CD4-positive, alpha-beta T cell treated with Interleukin-15 for 4 hours (primary cell): ENCODE data around the gene APOO.

Experiments used
- DNase-seq: peaks from one replicate; pipeline ENCODE4 v3.0.0-alpha.2; 2020; ENCODE audit warnings: low spot score

APOO gene

DNA sequence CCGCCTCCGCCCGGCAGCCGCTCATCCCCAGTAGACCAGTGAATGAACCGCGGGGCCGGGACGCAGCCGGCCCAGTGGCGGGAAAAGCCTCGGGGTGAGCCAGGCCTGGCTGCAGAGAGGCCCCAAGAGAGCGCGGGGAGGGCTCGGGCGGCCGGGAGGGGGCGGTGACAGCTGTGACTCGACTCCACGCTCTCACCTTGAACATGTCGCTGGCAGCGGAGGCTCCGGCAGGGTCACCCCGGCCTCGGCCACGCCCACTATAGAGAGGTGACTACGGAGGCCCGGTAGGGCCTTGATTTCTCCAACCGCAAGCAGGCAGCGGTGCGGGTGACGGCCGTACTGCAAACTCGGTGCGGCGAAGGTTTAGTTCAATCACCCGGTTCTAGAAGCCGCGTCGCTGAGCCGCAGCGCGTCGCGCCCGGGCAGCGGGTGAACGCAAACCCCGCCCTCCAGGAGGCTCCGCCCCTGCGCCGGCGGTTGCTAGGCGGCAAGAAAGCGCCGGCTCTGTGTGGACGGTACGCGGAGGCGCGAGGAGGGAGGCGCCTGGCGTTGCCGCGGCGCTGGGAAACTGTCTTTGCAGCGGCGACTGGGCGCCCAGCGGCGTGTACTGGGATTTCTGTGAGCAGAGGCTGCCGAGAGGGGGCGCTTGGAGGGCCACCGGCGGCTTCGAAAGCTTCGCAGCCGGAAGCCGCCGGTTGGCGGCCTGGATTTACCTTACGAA, at the start of gene APOO, which contains the start of gene CXorf58:
APOO (minus strand) TSS at position 441 of the 721 bp plus-strand sequence; CDS start at position 205, 236 bp downstream.
CXorf58 (plus strand) TSS at position 509 of the 721 bp plus-strand sequence. CDS start 2,297 bp downstream, outside the sequence.
- DNase-seq: peak; percentile 91

GRCh38 chrX:23954396-23954795, 46.7 kb upstream of the APOO start:
- no peak for DNase-seq

DNA sequence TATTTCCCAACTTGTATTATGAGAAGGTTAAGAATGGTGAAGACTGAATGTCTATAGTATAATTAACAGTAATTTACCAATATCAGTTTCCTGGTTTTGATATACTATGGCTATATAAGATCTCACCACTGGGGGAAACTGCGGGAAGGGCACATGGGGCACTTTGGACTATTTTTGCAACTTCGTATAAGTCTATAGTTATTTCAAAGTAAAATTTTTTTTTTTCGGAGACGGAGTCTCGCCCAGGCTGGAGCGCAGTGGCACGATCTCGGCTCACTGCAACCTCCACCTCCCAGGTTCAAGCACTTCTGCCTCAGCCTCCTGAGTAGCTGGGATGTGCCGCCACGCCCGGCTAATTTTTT, 46.2 kb upstream of the APOO start:
- DNase-seq: no peak

DNA sequence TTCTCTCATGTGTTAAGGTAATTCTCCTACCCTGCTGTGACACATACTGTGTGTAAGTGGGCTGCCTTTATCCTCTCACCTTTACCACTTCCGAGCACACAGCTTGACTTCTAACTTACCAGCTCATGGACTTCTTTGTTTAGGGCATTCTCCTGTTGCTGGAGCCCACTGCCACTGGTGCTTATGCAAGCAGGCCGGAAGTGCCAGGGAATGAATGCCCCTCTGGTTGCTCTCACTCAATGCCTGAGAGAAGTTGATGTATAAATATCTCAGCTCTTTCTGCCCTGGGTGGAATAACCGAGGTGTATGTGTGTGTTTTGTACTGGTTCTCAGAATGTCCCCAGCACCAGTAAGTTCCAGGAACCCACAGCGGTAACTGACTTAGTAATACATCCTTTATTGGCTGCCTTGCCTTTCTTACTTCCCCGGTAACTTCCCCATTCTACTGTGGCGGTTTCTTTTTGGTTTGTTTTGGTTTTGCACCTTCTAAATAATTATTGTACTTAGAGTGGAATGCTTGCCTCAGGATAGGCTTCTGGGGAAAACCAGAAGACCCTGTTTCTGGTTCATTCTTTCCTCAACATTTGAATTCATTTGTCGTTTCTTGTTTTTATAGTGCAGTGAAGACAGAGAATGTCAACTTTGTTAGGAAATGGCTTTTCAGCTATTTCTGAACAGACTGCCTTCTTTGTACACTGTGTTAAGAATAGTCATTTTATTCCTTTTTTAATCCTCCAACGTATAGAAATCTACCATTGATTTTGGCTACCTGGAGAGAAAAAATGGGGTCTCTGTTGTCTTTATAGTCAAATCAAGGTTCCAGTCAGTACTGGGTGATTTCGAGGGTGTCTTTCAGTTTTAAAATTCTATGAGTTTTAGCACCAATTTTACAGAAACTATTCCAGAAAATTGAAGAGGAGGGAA, 45.5 kb upstream of the APOO start:
- DNase-seq: peak; percentile 65

- no peak for DNase-seq
These were observed 44.7 kb upstream of the APOO start for GRCh38 chrX:23952391-23952790.

DNA sequence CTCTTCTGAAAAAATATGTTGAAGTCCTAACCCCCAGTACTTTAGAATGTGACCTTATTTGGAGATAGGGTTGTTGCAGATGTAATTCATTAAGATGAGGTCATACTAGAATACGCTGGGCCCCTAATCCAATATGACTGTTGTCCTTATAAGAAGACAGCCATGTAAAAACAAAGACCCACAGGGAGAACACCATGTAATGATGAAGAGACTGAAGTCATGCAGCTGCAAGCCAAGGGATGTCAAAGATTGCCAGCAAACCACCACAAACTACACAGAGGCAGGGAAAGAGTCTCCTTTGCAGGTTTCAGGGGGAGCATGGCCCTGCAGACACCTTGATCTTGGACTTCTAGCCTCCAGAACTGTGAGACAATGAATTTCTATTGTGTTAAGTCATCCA, 37.5 kb upstream of the APOO start:
- DNase-seq: no peak

GRCh38 chrX:23944234-23944633, 36.5 kb upstream of the APOO start:
- no peak for DNase-seq

DNA sequence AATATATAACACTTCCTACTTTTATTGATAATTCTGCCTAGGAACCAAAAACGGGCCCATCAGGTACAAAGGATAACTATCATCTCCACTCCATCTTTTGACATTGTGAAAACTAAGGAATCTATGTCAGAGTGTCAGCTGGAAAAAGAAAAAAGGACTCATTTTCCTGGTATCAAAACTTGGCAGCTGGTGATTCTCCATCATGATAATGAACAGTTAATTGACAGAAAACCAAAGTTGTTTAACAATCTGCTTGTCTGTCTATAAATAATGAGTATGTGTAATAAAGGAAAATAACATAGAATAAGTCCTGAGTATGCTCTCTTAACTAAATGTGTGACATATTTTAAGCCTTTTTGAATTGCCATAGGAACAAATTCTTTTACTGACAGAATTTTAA, 31.5 kb upstream of the APOO start:
- DNase-seq: no peak

DNA sequence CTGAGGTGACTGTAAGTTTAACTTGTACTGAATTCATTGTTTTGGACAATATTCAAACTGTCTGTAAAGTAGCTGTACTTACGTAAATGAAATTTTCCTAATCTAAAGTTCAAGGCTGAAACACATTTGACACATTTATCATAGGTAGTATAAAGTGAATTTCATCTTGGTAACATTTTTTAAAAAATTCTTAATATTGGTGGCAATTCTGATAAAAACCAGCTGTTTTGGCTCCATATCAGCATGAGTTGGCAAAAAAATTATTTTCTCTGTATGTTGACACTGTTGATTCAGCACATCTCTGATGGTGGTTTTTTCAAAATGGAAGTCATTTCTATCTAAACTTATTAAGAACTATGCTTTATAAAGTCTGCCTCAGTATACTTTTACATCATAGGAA, 31.0 kb upstream of the APOO start:
- DNase-seq: no peak

GRCh38 chrX:23937100-23937499, 29.4 kb upstream of the APOO start:
- no peak for DNase-seq

DNA sequence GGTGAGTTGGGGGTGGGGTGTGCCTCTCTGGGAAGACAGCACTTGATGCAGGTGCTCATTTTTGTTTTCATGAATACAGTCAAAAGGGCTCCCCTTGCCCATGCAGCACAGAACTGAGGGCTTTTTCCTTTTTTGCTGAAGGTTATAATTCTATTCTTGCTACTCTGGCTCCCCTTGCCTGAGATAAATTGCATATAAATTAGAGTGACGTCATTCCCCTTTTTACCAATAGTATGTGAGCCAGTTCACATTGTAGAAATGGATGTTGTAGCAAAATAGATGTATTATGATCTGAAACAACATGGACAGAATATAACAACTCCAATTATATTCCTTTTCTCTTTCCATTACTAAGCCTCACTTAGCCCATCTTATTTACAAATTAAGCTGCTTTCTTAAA, 28.4 kb upstream of the APOO start:
- no peak for DNase-seq

DNA sequence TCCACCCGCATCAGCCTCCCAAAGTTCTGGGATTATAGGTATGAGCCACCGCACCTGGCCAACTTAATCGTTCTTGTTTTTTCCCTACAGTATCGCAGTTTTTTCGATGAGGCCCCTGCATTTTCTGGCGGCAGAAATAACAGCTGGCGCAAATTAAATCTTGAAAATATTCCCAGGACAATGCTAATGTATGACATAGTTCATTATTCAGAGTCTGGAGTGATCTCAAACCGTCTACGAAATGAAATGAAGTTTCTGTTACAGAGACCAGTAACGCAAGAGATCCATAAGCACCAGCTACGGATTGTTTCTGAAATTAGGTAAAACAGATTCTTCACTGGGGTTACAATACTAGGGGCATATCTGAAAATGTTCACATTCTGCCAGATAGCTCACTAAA, 27.4 kb upstream of the APOO start:
- DNase-seq: no peak

- DNase-seq: no peak
These were observed 24.3 kb upstream of the APOO start for GRCh38 chrX:23932046-23932445.

DNA sequence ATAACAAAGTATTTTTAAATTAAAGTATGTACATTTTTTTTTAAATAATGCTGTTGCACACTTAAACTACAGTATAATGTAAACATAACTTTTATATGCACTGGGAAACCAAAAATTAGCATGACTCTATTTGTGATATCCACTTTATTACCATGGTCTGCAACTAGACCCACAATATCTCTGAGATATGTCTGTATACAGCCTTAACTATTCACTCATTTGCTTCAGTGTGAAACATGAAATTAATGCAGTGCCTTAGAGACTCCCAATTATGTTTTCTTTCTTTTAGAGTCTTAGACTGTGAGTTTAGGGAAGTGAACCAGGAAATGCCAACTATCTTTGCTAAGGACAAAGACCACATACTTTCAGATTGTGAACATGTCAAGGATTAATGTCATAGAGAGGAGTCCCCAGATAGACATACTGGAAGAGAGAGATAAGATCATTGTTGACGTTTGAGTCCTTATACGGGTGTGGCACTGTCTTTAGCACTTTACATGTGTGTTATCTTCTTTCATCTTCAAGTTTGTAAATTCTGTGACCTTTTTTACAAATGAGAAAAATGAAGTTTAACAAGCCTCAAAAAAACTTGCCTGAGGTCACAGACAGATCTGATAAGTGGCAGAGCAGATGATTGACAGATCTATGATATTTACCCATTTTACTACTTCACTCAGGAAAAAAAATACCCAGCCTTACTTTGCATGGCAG, 23.3 kb upstream of the APOO start:
- peak; percentile 27 for DNase-seq

- no peak for DNase-seq
These were observed 18.3 kb upstream of the APOO start for GRCh38 chrX:23926015-23926414.

- DNase-seq: no peak
These were observed 12.1 kb upstream of the APOO start for GRCh38 chrX:23919706-23920320.

DNA sequence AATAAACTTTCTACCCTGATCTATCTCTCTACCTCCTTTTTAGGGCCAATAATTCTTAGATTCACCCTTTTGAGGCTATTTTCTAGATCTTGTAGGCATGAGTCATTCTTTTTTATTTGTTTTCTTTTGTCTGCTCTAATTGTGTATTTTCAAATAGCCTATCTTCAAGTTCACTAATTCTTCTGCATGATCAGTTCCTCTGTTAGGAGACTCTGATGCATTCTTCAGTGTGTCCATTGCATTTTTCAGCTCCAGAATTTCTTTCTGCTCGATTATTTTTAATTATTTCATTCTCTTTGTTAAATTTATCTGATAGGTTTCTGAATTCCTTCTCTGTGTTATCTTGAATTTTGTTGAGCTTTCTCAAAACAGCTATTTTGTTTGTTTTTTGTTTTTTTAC, 11.4 kb upstream of the APOO start:
- no peak for DNase-seq

- no peak for DNase-seq
These were observed 3.5 kb upstream of the APOO start for GRCh38 chrX:23911126-23911835.

DNA sequence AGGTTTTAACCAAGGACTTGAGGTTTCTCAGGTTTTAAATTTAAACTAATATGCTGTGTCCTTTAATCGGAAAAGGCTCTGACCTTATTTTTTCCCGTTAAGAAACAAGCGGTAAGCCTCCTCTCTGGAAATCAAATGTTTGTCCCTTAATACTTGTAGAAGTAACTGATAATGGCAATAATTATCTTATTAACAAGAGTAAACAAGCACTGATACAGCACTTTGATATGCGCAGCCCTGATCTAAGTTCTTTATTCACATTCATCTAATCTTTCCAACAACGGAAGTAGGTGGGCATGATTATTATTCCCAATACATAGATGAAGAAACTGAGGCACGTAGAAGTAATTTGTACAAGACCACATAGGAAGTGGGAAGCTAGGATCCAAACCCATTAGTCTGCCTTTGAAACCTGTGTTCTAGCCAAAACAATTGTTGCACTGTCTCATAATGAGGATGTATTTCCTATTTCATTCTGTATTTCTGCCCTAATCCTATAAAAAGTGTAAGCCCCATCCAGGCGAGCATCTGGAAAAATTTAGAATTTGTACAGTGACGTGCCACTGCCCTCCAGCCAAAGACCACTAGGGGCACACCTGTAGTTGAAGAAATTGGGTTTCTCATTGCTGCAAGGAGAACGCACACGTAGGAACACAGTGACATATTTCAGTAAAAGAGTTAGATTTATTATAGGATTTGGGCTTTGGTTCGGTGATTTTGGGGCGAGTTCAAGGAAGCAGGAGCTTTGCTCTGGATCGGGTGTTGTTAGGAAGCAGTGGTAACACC, 674 bp upstream of the APOO start:
- DNase-seq: no peak

- no peak for DNase-seq
These were observed 634 bp downstream of the APOO start for GRCh38 chrX:23907111-23907497.

DNA sequence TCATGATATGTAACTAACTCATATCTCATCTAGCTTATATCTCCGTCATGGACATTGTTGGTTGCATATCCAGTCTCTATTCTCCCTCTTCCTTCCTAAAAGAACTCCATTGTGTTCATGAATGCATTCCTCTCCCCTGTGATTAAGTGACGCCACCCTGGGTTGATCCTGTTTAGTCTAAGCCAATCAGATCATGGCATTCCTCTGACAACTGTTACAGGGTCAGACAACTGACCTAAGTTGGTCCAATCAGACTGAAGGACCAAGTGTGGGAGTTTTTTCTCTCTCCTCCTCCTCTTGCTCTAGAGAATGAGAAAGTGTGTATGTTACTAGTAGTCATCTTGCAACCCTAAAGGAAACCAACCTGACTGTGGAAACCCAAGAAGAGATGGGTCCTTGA, 3.6 kb downstream of the APOO start:
- no peak for DNase-seq
